Psoas muscle (tissue), 8 donors: ENCODE results near the gene SLC39A7. TPM values are rescaled to one million over a fixed set of nuclear protein-coding genes. Genes with fewer than 3 reads are reported as not detected.
A peak's percentile ranks its signal among the peaks of the same experiment; 100 is the strongest.

Experiments used
- ATAC-seq, 4 donors: fragments of 200-7000 bp; cut with Tn5 transposase; one replicate each; pipeline ENCODE4 v1.9.1; 2020; ENCODE audit warnings: moderate library complexity in 3 of 4, mild to moderate bottlenecking in 2 of 4
- DNase-seq, 2 donors: peaks; one replicate each; pipeline ENCODE4 v3.0.0-alpha.2; 2020
- H3K27ac ChIP-seq: fragments of 200-600 bp; one replicate; pipeline ENCODE4 v1.8.0; 2022
- H3K27me3 ChIP-seq, 3 donors: fragments of 200-600 bp in 1 of 3; one replicate each; pipeline versions ENCODE4 v1.6.1 to v1.8.0; 2013 to 2022; ENCODE audit warnings: low read length in 2 of 3, mild to moderate bottlenecking in 2 of 3, moderate library complexity in 1 of 3; ENCODE audit not compliant: insufficient read depth in 3 of 3
- H3K36me3 ChIP-seq, 2 donors: fragments of 200-600 bp in 1 of 2; one replicate each; pipeline versions ENCODE4 v1.6.1 to v1.8.0; 2013 to 2022; ENCODE audit warnings: low read depth in 1 of 2, mild to moderate bottlenecking in 1 of 2, moderate library complexity in 1 of 2; ENCODE audit not compliant: insufficient read depth in 1 of 2
- H3K4me1 ChIP-seq: fragments of 200-600 bp; one replicate; pipeline ENCODE4 v1.8.0; 2022
- H3K4me3 ChIP-seq: fragments of 200-600 bp; one replicate; pipeline ENCODE4 v1.8.0; 2022; ENCODE audit warnings: mild to moderate bottlenecking
- H3K9me3 ChIP-seq: fragments of 200-600 bp; one replicate; pipeline ENCODE4 v1.8.0; 2022
- WGBS, 3 donors: extraction: QIAGEN DNeasy Blood & Tissue Kit; methylation state at CpG; one replicate each; pipeline versions ENCODE4 v1.1.6 to v1.1.7; 2013; 5-methylcytosine and 5-hydroxymethylcytosine counted together
- intact Hi-C, 2 donors: fragments of 100-400 bp; cut with DNase I; formaldehyde crosslinking; loops; one replicate each; pipeline versions ENCODE4 v1.11.0 to v1.14.2; 2022
- polyA plus RNA-seq, 3 donors: library from polyadenylated mRNA; stranded (reverse); fragments of 200-250 nt; gene quantifications; one replicate each; pipeline ENCODE4 v1.2.3, GENCODE V29; 2013
- total RNA-seq, 4 donors: library from RNA; stranded (reverse); fragmentation: NEBNext Ultra II Directional in 2 of 4; extraction: Animal tissue kit (Norgen Biotek cat#: 25700) in 2 of 4; gene quantifications; one replicate each; pipeline versions ENCODE4 v1.2.1 to v1.2.4, GENCODE V29; 2021 to 2023
- TF ChIP-seq, protein P1 (sequence below): fragments of 200-600 bp; IDR thresholded peaks from one replicate; pipeline ENCODE4 v1.8.0; 2022; ENCODE audit warnings: antibody characterized with exemption
- donor health status: healthy with polysubstance abuse.
- donor health status: DM: no; HTN: no; CAD: no; lungs with moderate emphysema.
- donor health status: Bipolar disorder and iron deficiency.
- donor health status: healthy.
- donor health status: DM: yes; HTN: yes; CAD: no.
- donor health status: DM: no; HTN: no; CAD: no.
- donor health status: DM: no; HTN: no; CAD: no.
- donor health status: DM: yes; HTN: yes; CAD: no.

Gene SLC39A7
- total and polyA plus RNA-seq, 7 donors: 17.6 to 126 (median 41.4) TPM

- no peak for ATAC-seq
- Histone ChIP-seq H3K36me3 (no peaks in the 10 kb centered on the region), H3K4me1 (no peaks in the 10 kb centered on the region), H3K27ac (no peak overlapping the region), H3K9me3 (no peaks in the 10 kb centered on the region), H3K27me3 (no peaks in the 10 kb centered on the region), H3K4me3 (no peak overlapping the region)
- TF ChIP-seq, protein P1, sequence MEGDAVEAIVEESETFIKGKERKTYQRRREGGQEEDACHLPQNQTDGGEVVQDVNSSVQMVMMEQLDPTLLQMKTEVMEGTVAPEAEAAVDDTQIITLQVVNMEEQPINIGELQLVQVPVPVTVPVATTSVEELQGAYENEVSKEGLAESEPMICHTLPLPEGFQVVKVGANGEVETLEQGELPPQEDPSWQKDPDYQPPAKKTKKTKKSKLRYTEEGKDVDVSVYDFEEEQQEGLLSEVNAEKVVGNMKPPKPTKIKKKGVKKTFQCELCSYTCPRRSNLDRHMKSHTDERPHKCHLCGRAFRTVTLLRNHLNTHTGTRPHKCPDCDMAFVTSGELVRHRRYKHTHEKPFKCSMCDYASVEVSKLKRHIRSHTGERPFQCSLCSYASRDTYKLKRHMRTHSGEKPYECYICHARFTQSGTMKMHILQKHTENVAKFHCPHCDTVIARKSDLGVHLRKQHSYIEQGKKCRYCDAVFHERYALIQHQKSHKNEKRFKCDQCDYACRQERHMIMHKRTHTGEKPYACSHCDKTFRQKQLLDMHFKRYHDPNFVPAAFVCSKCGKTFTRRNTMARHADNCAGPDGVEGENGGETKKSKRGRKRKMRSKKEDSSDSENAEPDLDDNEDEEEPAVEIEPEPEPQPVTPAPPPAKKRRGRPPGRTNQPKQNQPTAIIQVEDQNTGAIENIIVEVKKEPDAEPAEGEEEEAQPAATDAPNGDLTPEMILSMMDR: no peak
- 82 to 83% (median 82%) methylated on average over 10 of the region's 10 CpGs for WGBS, 3 donors
- intact Hi-C loops: no loop called here
- DNase-seq: no peak
Observed at GRCh38 chr6:33175436-33176069, 25.1 kb upstream of the SLC39A7 start.

- H3K27ac ChIP-seq: no peak overlapping the region
- no peaks in the 10 kb centered on the region for H3K27me3 ChIP-seq
- no peaks in the 10 kb centered on the region for H3K4me1 ChIP-seq
- intact Hi-C loops: no loop called here
- 92 to 94% (median 94%) methylated on average over 7 of the region's 7 CpGs for WGBS, 3 donors
- no peaks in the 10 kb centered on the region for H3K36me3 ChIP-seq
- TF ChIP-seq, protein P1: no peak
- DNase-seq (peak in 1 of 2 donors; percentile 14), ATAC-seq (no peak)
- no peaks in the 10 kb centered on the region for H3K9me3 ChIP-seq
- no peak overlapping the region for H3K4me3 ChIP-seq
Observed at GRCh38 chr6:33176906-33177305, 23.8 kb upstream of the SLC39A7 start.

GRCh38 chr6:33177552-33178446 lies 22.9 kb upstream of the SLC39A7 start:
- intact Hi-C loops: no loop called here
- WGBS, 3 donors: 74 to 78% (median 75%) methylated on average over 19 of the region's 19 CpGs
- TF ChIP-seq, protein P1: no peak

DNA sequence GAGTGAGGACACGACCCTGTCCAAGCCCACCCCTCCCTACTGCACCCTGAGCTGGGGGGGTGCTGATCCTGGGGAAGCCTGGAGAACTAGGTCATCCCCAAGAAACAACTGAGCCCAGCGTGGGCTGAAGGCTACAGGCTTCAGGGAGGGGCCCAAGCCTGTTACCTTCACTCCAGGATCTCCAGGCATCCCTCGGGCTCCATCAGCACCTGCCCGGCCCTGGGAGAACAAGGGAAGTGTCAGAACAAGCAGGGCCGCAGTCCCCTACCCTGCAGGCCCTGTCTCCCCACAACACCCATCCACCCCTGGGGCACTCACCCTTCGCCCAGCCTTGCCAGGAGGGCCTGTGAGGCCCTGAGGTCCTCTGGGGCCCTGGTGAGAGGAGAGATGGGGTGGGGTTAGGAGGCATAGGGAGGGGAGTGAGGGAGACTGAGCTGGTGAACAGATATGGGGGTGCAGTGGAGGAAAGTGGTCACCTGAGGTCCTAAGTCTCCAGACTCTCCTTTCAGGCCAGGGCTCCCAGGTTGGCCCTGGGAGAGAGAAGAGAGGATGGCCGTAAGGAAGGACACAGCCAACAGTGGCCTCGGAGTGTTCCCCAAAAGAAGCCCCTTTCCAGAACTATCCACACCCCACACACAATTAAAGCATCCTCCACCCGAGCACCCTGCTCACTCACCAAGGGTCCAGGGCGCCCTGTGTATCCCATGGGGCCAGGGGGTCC lies 21.8 kb upstream of the SLC39A7 start:
- ATAC-seq: no peak

More at GRCh38 chr6:33177552-33178446, 22.9 kb upstream of the SLC39A7 start:
- Histone ChIP-seq H3K4me1 (no peaks in the 10 kb centered on the region), H3K4me3 (no peak overlapping the region), H3K36me3 (no peaks in the 10 kb centered on the region), H3K27me3 (no peaks in the 10 kb centered on the region), H3K27ac (no peak overlapping the region), H3K9me3 (no peaks in the 10 kb centered on the region)
- ATAC-seq (no peak), DNase-seq (peak in 1 of 2 donors; percentile 36)

More for the DNA sequence above, 21.8 kb upstream of the SLC39A7 start:
- no peaks in the 10 kb centered on the region for H3K9me3 ChIP-seq
- intact Hi-C loops: no loop called here
- WGBS, 3 donors: 83 to 92% (median 90%) methylated on average over 10 of the region's 10 CpGs
- no peak overlapping the region for H3K4me3 ChIP-seq
- TF ChIP-seq, protein P1: no peak
- no peak overlapping the region for H3K27ac ChIP-seq
- peak in 1 of 2 donors; percentile 31 for DNase-seq
- no peaks in the 10 kb centered on the region for H3K4me1 ChIP-seq
- H3K36me3 ChIP-seq: no peaks in the 10 kb centered on the region
- H3K27me3 ChIP-seq: no peaks in the 10 kb centered on the region
